ENCODE data around the gene KCNQ1. TPM values are rescaled to one million over a fixed set of nuclear protein-coding genes. Genes with fewer than 3 reads are reported as not detected.
A peak's percentile ranks its signal among the peaks of the same experiment; 100 is the strongest.

Gene KCNQ1
- total RNA-seq, 1 donor from 2014 or later = 0.07 TPM

- no peak for DNase-seq (ENCODE audit: low read depth, low spot score)
Observed at GRCh38 chr11:2870969-2871680, 426.3 kb downstream of the KCNQ1 start.

DNA sequence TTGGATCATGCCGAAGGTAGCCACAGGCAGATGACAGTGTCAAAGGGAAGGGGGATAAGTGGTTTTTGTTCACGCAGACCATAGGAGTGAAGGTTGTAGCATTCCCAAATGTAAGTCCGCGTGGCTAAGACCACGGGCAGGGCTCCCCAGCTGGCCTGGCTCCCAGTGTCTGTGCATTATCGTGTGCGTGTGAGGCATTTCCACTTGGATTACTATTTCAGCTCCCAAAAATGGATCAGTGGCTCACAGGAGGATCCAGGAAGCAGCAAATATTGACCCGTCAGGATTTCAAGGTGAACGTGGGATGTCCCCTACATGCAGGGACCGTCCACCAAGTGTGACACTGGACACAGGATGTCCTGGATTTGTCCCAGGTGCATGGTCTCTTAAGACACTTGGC is 430.2 kb downstream of the KCNQ1 start:
- no peak for DNase-seq (ENCODE audit: low read depth, low spot score)

DNA sequence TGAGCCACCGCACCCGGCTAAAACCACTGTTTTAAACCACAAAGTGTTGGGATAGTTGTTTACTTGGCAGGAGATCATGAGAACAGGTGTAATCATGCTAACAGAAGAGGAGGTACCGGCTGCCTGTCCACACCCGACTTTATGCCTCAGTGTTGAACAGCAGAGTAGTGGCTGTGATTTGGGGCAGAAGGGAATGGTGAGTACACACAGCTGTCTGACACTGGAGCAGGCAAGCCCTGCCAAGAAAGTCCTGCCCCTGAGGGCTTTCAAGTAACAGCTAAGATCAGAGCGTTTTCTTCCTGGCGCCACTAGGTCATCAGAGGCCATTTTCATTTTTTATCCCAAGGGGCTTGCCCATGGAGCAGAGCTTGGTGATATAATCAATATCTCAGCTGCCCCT is 432.7 kb downstream of the KCNQ1 start:
- no peak for DNase-seq (ENCODE audit: low read depth, low spot score)

DNA sequence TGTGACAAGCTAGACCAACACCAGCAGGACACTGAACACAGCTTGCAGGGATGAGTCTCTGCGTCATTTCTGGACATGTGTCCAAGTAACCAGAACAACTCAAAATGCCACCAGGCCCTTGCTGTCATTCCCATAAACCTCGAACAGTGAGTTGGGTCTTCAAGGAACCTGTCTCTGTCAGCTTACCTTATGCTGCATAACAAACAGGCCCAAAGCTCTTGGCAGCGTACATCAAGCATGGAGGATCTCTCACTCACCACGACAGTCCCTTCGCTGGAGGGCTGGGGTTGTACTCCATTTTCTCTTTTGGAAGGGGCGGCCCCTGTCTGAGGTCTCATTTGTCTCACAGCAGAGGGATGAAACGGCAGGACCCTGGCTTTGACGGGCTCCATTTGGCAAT is 434.0 kb downstream of the KCNQ1 start:
- no peak for DNase-seq (ENCODE audit: low read depth, low spot score)

- no peak for DNase-seq (ENCODE audit: low read depth, low spot score)
Observed at GRCh38 chr11:2880646-2881045, 435.8 kb downstream of the KCNQ1 start.

GRCh38 chr11:2881076-2881980 is 436.5 kb downstream of the KCNQ1 start:
- no peak for DNase-seq (ENCODE audit: low read depth, low spot score)

- no peak for DNase-seq (ENCODE audit: low read depth, low spot score)
Observed at GRCh38 chr11:2881981-2882375, 437.2 kb downstream of the KCNQ1 start.

GRCh38 chr11:2882396-2883110 is 437.7 kb downstream of the KCNQ1 start:
- no peak for DNase-seq (ENCODE audit: low read depth, low spot score)

DNA sequence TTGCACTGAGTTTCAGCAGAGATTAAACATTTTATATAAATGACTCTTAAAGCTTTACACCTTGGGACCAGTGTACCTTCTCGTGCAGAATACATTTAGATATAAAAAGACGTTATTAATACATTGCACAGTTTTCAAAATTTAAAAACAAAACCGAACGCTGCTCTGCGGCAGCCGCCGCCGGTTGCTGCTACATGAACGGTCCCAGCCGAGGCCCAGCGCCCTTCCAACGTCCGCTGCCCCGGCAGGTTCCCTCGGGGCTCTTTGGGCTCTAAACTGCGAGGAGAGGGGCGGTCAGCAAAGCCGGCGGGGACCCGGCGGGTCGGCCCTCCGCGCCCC is 438.8 kb downstream of the KCNQ1 start:
- no peak for DNase-seq (ENCODE audit: low read depth, low spot score)

DNA sequence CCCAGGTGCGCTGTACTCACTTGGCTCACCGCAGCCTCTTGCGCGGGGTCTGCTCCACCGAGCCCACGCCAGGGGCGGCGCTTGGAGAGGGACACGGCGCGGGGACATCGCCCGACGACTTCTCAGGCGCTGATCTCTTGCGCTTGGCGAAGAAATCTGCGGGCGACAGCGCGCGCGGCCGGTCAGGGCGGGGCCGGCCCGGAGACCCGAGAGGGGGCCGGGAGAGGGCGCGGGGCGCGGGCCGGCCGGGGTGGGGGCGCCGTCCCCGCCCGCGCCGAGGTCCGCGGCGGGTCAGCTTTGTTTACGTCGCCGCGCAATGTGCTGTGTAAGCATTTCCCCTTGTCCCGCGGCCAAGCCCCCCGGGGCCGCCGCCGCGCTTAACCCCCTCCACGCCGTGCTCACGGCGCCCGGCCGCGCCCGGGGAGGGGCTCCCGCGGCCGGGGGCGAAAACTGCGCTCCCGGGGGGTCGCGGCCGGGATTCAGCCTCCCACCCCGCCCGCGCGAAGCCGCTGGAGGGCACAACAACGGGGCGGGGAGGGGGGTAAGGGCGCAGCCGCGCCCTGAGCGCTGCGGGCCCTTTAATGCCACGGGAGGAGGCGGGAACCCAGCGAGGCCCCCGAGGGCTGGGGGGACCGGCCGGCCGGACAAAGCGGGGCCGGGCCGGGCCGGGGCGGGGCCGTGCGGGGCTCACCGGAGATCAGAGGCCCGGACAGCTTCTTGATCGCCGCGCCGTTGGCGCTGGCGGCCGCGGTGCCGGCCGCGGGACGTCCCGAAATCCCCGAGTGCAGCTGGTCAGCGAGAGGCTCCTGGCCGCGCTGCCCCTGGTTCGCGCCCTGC is 439.4 kb downstream of the KCNQ1 start:
- no peak for DNase-seq (ENCODE audit: low read depth, low spot score)

GRCh38 chr11:2885017-2885677 is 440.3 kb downstream of the KCNQ1 start:
- DNase-seq (ENCODE audit: low read depth, low spot score) = no peak

DNA sequence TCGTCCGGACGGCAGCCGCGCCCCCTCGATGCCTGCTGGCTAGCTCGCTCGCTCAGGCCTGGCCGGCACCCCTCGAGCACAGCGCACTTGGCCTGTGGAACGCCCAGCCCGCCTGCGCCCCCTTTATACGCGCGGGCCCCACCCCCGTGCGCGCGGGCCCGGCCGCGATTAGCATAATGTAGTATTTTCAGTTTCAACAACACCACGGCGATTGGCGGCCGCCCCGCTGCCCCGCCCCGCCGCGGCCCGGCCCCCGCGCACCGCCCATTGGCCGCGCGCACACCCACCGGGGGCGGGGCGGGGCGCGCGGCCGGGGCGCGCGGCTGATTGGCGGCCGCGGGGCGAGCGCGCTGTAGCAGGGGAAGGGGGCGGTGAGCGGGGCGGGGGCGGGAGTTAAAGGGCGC is 440.9 kb downstream of the KCNQ1 start, which contains the start of gene CDKN1C:
Gene CDKN1C (minus strand): TSS at position 98 of the 404 bp plus-strand sequence. CDS start 319 bp downstream, outside the sequence.
- DNase-seq (ENCODE audit: low read depth, low spot score) = peak; percentile 17

- DNase-seq (ENCODE audit: low read depth, low spot score) = no peak
Observed at GRCh38 chr11:2886191-2886894, 441.5 kb downstream of the KCNQ1 start.

DNA sequence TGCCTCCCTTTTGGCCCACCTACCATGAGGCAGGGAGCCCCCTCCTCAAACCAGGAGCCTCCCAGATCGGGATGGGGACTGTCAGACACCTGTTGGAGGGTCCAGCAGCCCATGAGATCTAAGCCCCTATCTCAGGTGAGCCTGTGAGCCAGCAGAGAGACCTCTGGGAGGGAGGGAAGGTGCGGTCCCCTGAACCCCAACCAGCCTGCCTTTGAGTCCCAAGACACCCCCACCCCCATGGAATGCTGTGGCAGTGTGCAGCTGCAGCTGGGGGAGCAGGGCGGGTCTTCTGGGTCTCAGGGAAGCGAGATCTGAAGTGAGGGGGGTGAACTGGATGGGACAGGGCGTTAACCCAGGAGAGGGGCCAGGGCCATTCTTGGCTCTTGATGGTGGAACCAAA is 442.1 kb downstream of the KCNQ1 start:
- DNase-seq (ENCODE audit: low read depth, low spot score) = no peak

GRCh38 chr11:2887515-2888195 is 442.8 kb downstream of the KCNQ1 start:
- DNase-seq (ENCODE audit: low read depth, low spot score) = no peak

- DNase-seq (ENCODE audit: low read depth, low spot score) = peak; percentile 48
Observed at GRCh38 chr11:2888266-2888968, 443.6 kb downstream of the KCNQ1 start.

DNA sequence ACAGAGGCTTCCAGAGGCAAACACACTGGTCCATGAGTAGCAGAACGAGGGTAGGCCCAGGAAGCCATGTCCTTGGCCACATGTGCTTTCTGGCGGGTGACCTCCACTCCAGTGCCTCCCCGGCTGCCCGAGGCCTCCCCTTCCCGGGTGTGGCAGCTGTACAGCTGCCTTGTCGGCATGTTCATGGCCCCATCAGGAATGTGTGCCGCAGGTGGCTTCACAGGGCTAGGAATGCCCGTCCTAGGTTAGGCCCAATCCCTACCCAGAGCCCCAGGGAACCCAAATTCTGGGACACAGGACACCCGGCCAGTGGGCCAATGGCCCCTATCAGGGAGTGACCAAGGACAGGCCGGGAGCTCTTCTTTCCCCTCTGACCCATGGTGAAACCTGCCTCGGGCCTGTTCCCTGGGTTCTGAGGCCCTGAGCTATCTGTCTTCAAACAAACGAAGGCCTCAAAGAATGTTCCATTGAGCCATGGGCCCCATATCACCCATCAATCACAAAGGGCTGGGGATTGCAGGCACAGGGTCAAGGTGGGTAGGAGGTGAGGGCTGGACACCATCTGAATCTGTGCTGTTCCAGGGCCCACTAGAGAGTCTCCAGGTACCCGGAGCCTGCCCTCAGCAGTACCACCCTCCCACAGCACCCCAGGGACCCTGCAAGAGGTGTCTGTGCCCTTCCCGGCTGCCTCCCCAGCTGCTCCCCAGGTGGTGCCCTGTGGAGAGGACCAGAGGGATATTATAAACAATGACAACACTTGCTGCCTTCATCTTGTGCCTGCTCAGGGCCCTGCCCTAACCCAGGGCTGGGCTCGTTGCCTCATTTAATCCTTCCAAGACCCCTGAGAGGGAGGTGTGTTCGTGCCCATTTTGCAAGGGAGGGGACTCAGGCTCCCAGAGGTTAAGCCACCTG is 444.8 kb downstream of the KCNQ1 start:
- no peak for DNase-seq (ENCODE audit: low read depth, low spot score)

Measured in pulmonary artery endothelial cell (primary cell).